BLaER1 treated with 17β-estradiol and CSF1 and Interleukin-3, amounts not matched to agents 10 nM and 100 nM (cell line): ENCODE data around the gene IL17REL.

Experiments
- H3K27ac ChIP-seq, 11 experiments: shearing (Covaris generic); formaldehyde crosslinking; 2 replicates each; pipeline ENCODE4 v1.8.1; 2022
- H3K27me3 ChIP-seq, 11 experiments: shearing (Covaris generic); formaldehyde crosslinking; 2 replicates each; pipeline ENCODE4 v1.8.1; 2022
- H3K36me3 ChIP-seq, 11 experiments: shearing (Covaris generic); formaldehyde crosslinking; 2 replicates each; pipeline ENCODE4 v1.8.1; 2022
- H3K4me1 ChIP-seq, 10 experiments: shearing (Covaris generic); formaldehyde crosslinking; 2 replicates each; pipeline ENCODE4 v1.8.1; 2022
- H3K4me2 ChIP-seq, 11 experiments: shearing (Covaris generic); formaldehyde crosslinking; 2 replicates each; pipeline ENCODE4 v1.8.1; 2022
- H3K4me3 ChIP-seq, 10 experiments: shearing (Covaris generic); formaldehyde crosslinking; 2 replicates each; pipeline ENCODE4 v1.8.1; 2022
- H3K9ac ChIP-seq, 11 experiments: shearing (Covaris generic); formaldehyde crosslinking; 2 replicates each; pipeline ENCODE4 v1.8.1; 2022
- H3K9me3 ChIP-seq, 11 experiments: shearing (Covaris generic); formaldehyde crosslinking; replicated peaks in 1 of 11; 2 replicates each; pipeline ENCODE4 v1.8.1; 2022
- H4K20me1 ChIP-seq, 11 experiments: shearing (Covaris generic); formaldehyde crosslinking; 2 replicates each; pipeline ENCODE4 v1.8.1; 2022
- Cebpa-rat ChIP-seq, 11 experiments: shearing (Covaris generic); IDR thresholded peaks; 2 replicates each; pipeline ENCODE4 v1.8.1; 2022

Gene IL17REL

GRCh38 chr22:50020606-50021005 is 8.0 kb upstream of the IL17REL start:
- H3K27ac ChIP-seq: no peak overlapping the region
- H3K9me3 ChIP-seq: peaks cover 0 to 18% (median 9%) of the 10 kb centered on the region in 11 experiments; a peak in 13 of 22 replicates
- peaks cover 16 to 43% (median 40%) of the 10 kb centered on the region in 11 experiments; a peak in 21 of 22 replicates for H3K27me3 ChIP-seq
- H4K20me1 ChIP-seq: peaks cover 0 to 7% (median 0%) of the 10 kb centered on the region in 11 experiments; a peak in 2 of 22 replicates
- peaks cover 0 to 38% (median 8%) of the 10 kb centered on the region in 10 experiments; a peak in 10 of 20 replicates for H3K4me1 ChIP-seq
- H3K4me3 ChIP-seq: no peak overlapping the region
- no peak overlapping the region for H3K9ac ChIP-seq
- H3K36me3 ChIP-seq: no peaks in the 10 kb centered on the region
- no peak for TF ChIP-seq Cebpa-rat (IDR thresholded peaks at IDR 0.05)
- H3K4me2 ChIP-seq: no peak overlapping the region

- no peak for TF ChIP-seq Cebpa-rat (IDR thresholded peaks at IDR 0.05)
- Histone ChIP-seq H3K9ac (no peak overlapping the region), H4K20me1 (peaks cover 0 to 14% (median 4%) of the 10 kb centered on the region in 11 experiments; a peak in 8 of 22 replicates), H3K9me3 (peaks cover 0 to 18% (median 9%) of the 10 kb centered on the region in 11 experiments; a peak in 13 of 22 replicates), H3K27me3 (peaks cover 25 to 55% (median 52%) of the 10 kb centered on the region in 11 experiments), H3K4me3 (no peak overlapping the region), H3K4me1 (peaks cover 7 to 46% (median 15%) of the 10 kb centered on the region in 10 experiments; a peak in 16 of 20 replicates), H3K36me3 (no peaks in the 10 kb centered on the region), H3K27ac (no peak overlapping the region), H3K4me2 (peak overlapping the region in 2 of 11 experiments; percentile 54 to 83; a peak in 4 of 22 replicates)
Observed at GRCh38 chr22:50019316-50019715, 6.8 kb upstream of the IL17REL start.

GRCh38 chr22:50018608-50019285 is 6.2 kb upstream of the IL17REL start:
- no peak overlapping the region for H3K4me3 ChIP-seq
- peaks cover 0 to 18% (median 9%) of the 10 kb centered on the region in 11 experiments; a peak in 13 of 22 replicates for H3K9me3 ChIP-seq
- peaks cover 8 to 49% (median 17%) of the 10 kb centered on the region in 10 experiments; a peak in 16 of 20 replicates for H3K4me1 ChIP-seq
- H3K27ac ChIP-seq: no peak overlapping the region
- H3K4me2 ChIP-seq: peak overlapping the region in 3 of 11 experiments; percentile 13 to 83 (median 54); a peak in 5 of 22 replicates
- TF ChIP-seq Cebpa-rat (IDR thresholded peaks at IDR 0.05): no peak
- no peaks in the 10 kb centered on the region for H3K36me3 ChIP-seq
- no peak overlapping the region for H3K9ac ChIP-seq
- peaks cover 0 to 20% (median 7%) of the 10 kb centered on the region in 11 experiments; a peak in 9 of 22 replicates for H4K20me1 ChIP-seq
- peaks cover 30 to 61% (median 58%) of the 10 kb centered on the region in 11 experiments for H3K27me3 ChIP-seq

- Histone ChIP-seq H3K4me3 (no peak overlapping the region), H3K9me3 (peaks cover 0 to 18% (median 9%) of the 10 kb centered on the region in 11 experiments; a peak in 13 of 22 replicates), H3K9ac (peak overlapping the region in 1 of 11 experiments; percentile 23; a peak in 1 of 22 replicates), H3K36me3 (no peaks in the 10 kb centered on the region), H3K4me1 (peaks cover 8 to 49% (median 17%) of the 10 kb centered on the region in 10 experiments; a peak in 16 of 20 replicates), H3K27ac (peak overlapping the region in 3 of 11 experiments; percentile 7 to 55 (median 39); a peak in 4 of 22 replicates), H4K20me1 (peaks cover 0 to 27% (median 11%) of the 10 kb centered on the region in 11 experiments; a peak in 10 of 22 replicates), H3K27me3 (peaks cover 40 to 70% (median 67%) of the 10 kb centered on the region in 11 experiments), H3K4me2 (peak overlapping the region in 3 of 11 experiments; percentile 71 to 83 (median 73); a peak in 6 of 22 replicates)
- no peak for TF ChIP-seq Cebpa-rat (IDR thresholded peaks at IDR 0.05)
Observed at GRCh38 chr22:50017701-50018224, 5.2 kb upstream of the IL17REL start.

- Histone ChIP-seq H4K20me1 (peaks cover 0 to 33% (median 11%) of the 10 kb centered on the region in 11 experiments; a peak in 11 of 22 replicates), H3K4me3 (no peak overlapping the region), H3K9ac (peak overlapping the region in 2 of 11 experiments; percentile 6 to 23; a peak in 1 of 22 replicates), H3K36me3 (no peaks in the 10 kb centered on the region), H3K27ac (peak overlapping the region in 3 of 11 experiments; percentile 7 to 55 (median 39); a peak in 4 of 22 replicates), H3K9me3 (peaks cover 0 to 18% (median 9%) of the 10 kb centered on the region in 11 experiments; a peak in 13 of 22 replicates), H3K4me1 (peaks cover 8 to 49% (median 17%) of the 10 kb centered on the region in 10 experiments; a peak in 16 of 20 replicates), H3K4me2 (peak overlapping the region in 5 of 11 experiments; percentile 36 to 83 (median 71); a peak in 9 of 22 replicates), H3K27me3 (peaks cover 46 to 77% (median 74%) of the 10 kb centered on the region in 11 experiments)
- no peak for TF ChIP-seq Cebpa-rat (IDR thresholded peaks at IDR 0.05)
Observed at GRCh38 chr22:50016988-50017700, 4.6 kb upstream of the IL17REL start.

GRCh38 chr22:50016308-50016987 is 3.9 kb upstream of the IL17REL start:
- Histone ChIP-seq H3K4me3 (no peak overlapping the region), H3K27ac (0 out of 22 replicates have a peak overlapping the region, but pooled peaks of 1 of the 11 experiments have one; percentile 18), H3K36me3 (no peaks in the 10 kb centered on the region), H3K9me3 (peaks cover 0 to 18% (median 9%) of the 10 kb centered on the region in 11 experiments; a peak in 13 of 22 replicates), H3K4me2 (peak overlapping the region in 5 of 11 experiments; percentile 36 to 83 (median 71); a peak in 9 of 22 replicates), H4K20me1 (peaks cover 0 to 40% (median 12%) of the 10 kb centered on the region in 11 experiments; a peak in 11 of 22 replicates), H3K27me3 (peaks cover 53 to 84% (median 81%) of the 10 kb centered on the region in 11 experiments), H3K9ac (peak overlapping the region in 2 of 11 experiments; percentile 6 to 14; a peak in 1 of 22 replicates), H3K4me1 (peaks cover 8 to 49% (median 17%) of the 10 kb centered on the region in 10 experiments; a peak in 16 of 20 replicates)
- TF ChIP-seq Cebpa-rat (IDR thresholded peaks at IDR 0.05): no peak

- no peak overlapping the region for H3K27ac ChIP-seq
- H3K4me2 ChIP-seq: peak overlapping the region in 4 of 11 experiments; percentile 49 to 83 (median 72); a peak in 6 of 22 replicates
- no peak overlapping the region for H3K9ac ChIP-seq
- peaks cover 0 to 42% (median 12%) of the 10 kb centered on the region in 11 experiments; a peak in 11 of 22 replicates for H4K20me1 ChIP-seq
- H3K27me3 ChIP-seq: peaks cover 61 to 91% (median 88%) of the 10 kb centered on the region in 11 experiments
- no peaks in the 10 kb centered on the region for H3K36me3 ChIP-seq
- TF ChIP-seq Cebpa-rat (IDR thresholded peaks at IDR 0.05): no peak
- peaks cover 8 to 50% (median 17%) of the 10 kb centered on the region in 10 experiments; a peak in 16 of 20 replicates for H3K4me1 ChIP-seq
- H3K4me3 ChIP-seq: no peak overlapping the region
- H3K9me3 ChIP-seq: peaks cover 0 to 16% (median 9%) of the 10 kb centered on the region in 11 experiments; a peak in 13 of 22 replicates
Observed at GRCh38 chr22:50015451-50016307, 3.1 kb upstream of the IL17REL start.
